Coronary artery (tissue), 2 donors: ENCODE measurements around the gene EPHB1.

Source experiments
- DNase-seq: peaks from one replicate; pipeline ENCODE4 v3.0.0-alpha.2; 2017; ENCODE audit warnings: low spot score
- H3K27ac ChIP-seq, 2 donors: fragments of 200-600 bp; sonication (generic); one replicate each; pipeline ENCODE4 v1.5.1; 2016 to 2019
- H3K4me3 ChIP-seq: fragments of 200-600 bp; sonication (generic); 2 replicates; pipeline ENCODE4 v1.5.1; 2016; ENCODE audit warnings: mild to moderate bottlenecking, moderate library complexity
- TF ChIP-seq, protein P1 (sequence below): fragments of 200-600 bp; sonication (generic); IDR thresholded peaks from one replicate; pipeline ENCODE4 v1.5.1; 2019; ENCODE audit warnings: antibody characterized with exemption

Gene EPHB1

DNA sequence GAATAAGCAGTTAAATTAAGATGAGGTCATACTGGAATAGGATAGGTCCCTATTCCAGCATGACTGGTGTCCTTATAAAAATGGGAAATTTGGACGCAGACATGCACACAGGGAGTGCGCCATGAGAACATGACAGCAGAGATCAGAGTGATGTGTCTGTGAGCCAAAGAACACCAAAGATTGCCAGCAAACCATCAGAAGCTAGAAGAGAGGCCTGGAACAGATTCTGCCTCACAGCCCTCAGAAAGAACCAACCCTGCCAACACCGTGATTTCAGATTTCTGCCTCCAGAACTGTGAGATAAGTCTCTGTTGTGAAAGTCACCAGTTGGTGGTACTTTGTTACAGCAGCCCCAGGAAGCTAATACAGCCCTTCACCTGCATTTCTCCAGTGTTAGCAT lies 34.7 kb downstream of the EPHB1 start:
- H3K27ac ChIP-seq: no peak overlapping the region
- TF ChIP-seq, protein P1, sequence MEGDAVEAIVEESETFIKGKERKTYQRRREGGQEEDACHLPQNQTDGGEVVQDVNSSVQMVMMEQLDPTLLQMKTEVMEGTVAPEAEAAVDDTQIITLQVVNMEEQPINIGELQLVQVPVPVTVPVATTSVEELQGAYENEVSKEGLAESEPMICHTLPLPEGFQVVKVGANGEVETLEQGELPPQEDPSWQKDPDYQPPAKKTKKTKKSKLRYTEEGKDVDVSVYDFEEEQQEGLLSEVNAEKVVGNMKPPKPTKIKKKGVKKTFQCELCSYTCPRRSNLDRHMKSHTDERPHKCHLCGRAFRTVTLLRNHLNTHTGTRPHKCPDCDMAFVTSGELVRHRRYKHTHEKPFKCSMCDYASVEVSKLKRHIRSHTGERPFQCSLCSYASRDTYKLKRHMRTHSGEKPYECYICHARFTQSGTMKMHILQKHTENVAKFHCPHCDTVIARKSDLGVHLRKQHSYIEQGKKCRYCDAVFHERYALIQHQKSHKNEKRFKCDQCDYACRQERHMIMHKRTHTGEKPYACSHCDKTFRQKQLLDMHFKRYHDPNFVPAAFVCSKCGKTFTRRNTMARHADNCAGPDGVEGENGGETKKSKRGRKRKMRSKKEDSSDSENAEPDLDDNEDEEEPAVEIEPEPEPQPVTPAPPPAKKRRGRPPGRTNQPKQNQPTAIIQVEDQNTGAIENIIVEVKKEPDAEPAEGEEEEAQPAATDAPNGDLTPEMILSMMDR: no peak
- DNase-seq: peak; percentile 53
- no peak overlapping the region for H3K4me3 ChIP-seq

- TF ChIP-seq, protein P1: no peak
- H3K27ac ChIP-seq: no peak overlapping the region
- H3K4me3 ChIP-seq: no peak overlapping the region
- DNase-seq: no peak
Observed at GRCh38 chr3:134832585-134832984, 37.5 kb downstream of the EPHB1 start.

GRCh38 chr3:134833453-134834163 lies 38.5 kb downstream of the EPHB1 start:
- DNase-seq: peak; percentile 47
- TF ChIP-seq, protein P1: no peak
- Histone ChIP-seq H3K4me3 (no peak overlapping the region), H3K27ac (no peak overlapping the region)

- DNase-seq: no peak
- no peak overlapping the region for H3K27ac ChIP-seq
- H3K4me3 ChIP-seq: no peak overlapping the region
- TF ChIP-seq, protein P1: no peak
Observed at GRCh38 chr3:134836921-134837320, 41.9 kb downstream of the EPHB1 start.

DNA sequence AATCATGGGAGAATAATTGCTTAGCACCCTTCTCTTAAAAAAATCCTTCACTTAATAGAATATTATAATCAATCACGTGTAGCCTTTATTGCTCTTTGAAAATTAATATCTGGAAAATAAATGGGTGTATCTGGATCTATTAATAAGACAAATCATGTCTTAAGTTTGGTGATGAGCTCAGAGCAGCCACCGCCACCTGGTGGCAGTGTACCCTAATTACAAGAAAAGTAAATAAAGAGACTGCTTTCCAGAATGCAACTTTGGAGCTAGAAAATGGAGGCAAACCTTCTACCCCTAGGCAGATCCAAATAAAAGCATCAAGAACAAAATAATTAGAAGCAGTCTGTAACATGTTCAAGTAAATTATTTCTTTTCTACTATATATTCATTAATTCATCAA lies 43.5 kb downstream of the EPHB1 start:
- DNase-seq: no peak
- TF ChIP-seq, protein P1: no peak
- no peak overlapping the region for H3K27ac ChIP-seq
- no peak overlapping the region for H3K4me3 ChIP-seq

DNA sequence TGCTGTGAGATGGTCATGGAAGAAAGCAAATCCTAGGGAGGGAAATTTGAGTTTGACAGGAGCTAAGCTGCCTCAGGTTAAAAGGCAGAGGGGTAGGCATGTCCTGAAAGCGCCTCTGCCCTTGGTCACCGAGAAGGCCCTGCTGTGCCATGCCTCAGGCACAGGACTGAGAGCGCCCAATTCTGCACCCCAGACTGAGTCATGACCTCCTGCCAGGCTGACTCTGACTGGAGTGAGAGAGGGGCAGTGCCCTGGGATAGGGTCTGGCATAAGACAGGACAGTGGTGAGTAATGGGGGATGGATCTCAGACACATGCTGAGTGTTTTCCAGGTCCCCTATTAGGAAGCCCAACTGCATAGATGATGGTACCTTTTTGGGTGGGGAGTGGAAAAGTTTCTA lies 44.4 kb downstream of the EPHB1 start:
- TF ChIP-seq, protein P1: no peak
- Histone ChIP-seq H3K4me3 (no peak overlapping the region), H3K27ac (no peak overlapping the region)
- no peak for DNase-seq

GRCh38 chr3:134839990-134840389 lies 44.9 kb downstream of the EPHB1 start:
- H3K27ac ChIP-seq: no peak overlapping the region
- DNase-seq: no peak
- TF ChIP-seq, protein P1: no peak
- no peak overlapping the region for H3K4me3 ChIP-seq
